SK-N-SH (cell line): ENCODE data around the gene CPHXL2.

Experiments
- CTCF ChIP-seq: fragments of 200-600 bp; sonication (generic); IDR thresholded peaks from 2 replicates; pipeline ENCODE4 v1.6.1; 2017; ENCODE audit warnings: antibody characterized with exemption, mild to moderate bottlenecking, moderate library complexity
- EZH2phosphoT487 ChIP-seq: fragments of 200-600 bp; sonication (generic); IDR thresholded peaks from 2 replicates; pipeline ENCODE4 v1.6.1; 2017; ENCODE audit warnings: low read depth, mixed run types, mild to moderate bottlenecking, antibody characterized with exemption, moderate library complexity, borderline replicate concordance

GRCh38 chr16:75626806-75627205 is 50.0 kb downstream of the CPHXL2 start:
- TF ChIP-seq EZH2phosphoT487 (no peak), CTCF (no peak)
